ENCODE results near the gene PSTPIP2.

Gene PSTPIP2

DNA sequence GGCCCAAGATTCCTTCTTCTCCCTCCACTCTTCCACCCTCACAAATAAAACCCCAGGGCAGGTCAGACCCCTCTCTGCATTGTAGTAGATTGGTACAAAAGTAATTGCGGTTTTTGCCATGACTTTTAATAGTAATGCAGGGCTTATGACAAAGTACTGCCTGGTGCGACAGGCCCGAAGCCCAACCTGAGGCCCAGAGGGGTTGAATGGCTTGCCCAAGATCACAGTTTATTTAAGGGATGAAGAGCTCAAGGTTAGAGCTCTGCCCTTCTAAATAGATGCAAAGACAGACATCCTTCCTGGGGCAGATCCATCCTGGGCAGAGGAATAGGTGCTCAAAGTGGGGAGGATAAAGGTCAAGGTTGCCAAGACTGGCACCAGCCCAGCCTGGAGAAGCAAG lies 899 bp upstream of the PSTPIP2 start:
- no peak overlapping the region for H3K4me3 ChIP-seq (replicated peaks; ENCODE audit: low read depth, low read length)

GRCh38 chr18:46072376-46072867 lies 362 bp upstream of the PSTPIP2 start:
- DNase-seq (ENCODE audit: extremely low read depth, insufficient read length) = no peak
- Histone ChIP-seq H3K36me3 (ENCODE audit: control insufficient read depth, insufficient read depth, low read length) (no peaks in the 10 kb centered on the region; the same call in 1 of the 2 replicates), H3K4me3 (replicated peaks; ENCODE audit: low read depth, low read length) (peak overlapping the region; percentile 66), H3K27me3 (replicated peaks; ENCODE audit: control insufficient read depth, insufficient read depth, low read length) (no peaks in the 10 kb centered on the region)
- TF ChIP-seq, protein P1, sequence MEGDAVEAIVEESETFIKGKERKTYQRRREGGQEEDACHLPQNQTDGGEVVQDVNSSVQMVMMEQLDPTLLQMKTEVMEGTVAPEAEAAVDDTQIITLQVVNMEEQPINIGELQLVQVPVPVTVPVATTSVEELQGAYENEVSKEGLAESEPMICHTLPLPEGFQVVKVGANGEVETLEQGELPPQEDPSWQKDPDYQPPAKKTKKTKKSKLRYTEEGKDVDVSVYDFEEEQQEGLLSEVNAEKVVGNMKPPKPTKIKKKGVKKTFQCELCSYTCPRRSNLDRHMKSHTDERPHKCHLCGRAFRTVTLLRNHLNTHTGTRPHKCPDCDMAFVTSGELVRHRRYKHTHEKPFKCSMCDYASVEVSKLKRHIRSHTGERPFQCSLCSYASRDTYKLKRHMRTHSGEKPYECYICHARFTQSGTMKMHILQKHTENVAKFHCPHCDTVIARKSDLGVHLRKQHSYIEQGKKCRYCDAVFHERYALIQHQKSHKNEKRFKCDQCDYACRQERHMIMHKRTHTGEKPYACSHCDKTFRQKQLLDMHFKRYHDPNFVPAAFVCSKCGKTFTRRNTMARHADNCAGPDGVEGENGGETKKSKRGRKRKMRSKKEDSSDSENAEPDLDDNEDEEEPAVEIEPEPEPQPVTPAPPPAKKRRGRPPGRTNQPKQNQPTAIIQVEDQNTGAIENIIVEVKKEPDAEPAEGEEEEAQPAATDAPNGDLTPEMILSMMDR (IDR thresholded peaks at IDR 0.05; ENCODE audit: insufficient read depth, low read length, poor library complexity, severe bottlenecking) = no peak

More for the DNA sequence above, 899 bp upstream of the PSTPIP2 start:
- Histone ChIP-seq H3K27me3 (replicated peaks; ENCODE audit: control insufficient read depth, insufficient read depth, low read length) (no peaks in the 10 kb centered on the region), H3K36me3 (ENCODE audit: control insufficient read depth, insufficient read depth, low read length) (no peaks in the 10 kb centered on the region; the same call in 1 of the 2 replicates)
- no peak for DNase-seq (ENCODE audit: extremely low read depth, insufficient read length)
- TF ChIP-seq, protein P1 (IDR thresholded peaks at IDR 0.05; ENCODE audit: insufficient read depth, low read length, poor library complexity, severe bottlenecking) = no peak

DNA sequence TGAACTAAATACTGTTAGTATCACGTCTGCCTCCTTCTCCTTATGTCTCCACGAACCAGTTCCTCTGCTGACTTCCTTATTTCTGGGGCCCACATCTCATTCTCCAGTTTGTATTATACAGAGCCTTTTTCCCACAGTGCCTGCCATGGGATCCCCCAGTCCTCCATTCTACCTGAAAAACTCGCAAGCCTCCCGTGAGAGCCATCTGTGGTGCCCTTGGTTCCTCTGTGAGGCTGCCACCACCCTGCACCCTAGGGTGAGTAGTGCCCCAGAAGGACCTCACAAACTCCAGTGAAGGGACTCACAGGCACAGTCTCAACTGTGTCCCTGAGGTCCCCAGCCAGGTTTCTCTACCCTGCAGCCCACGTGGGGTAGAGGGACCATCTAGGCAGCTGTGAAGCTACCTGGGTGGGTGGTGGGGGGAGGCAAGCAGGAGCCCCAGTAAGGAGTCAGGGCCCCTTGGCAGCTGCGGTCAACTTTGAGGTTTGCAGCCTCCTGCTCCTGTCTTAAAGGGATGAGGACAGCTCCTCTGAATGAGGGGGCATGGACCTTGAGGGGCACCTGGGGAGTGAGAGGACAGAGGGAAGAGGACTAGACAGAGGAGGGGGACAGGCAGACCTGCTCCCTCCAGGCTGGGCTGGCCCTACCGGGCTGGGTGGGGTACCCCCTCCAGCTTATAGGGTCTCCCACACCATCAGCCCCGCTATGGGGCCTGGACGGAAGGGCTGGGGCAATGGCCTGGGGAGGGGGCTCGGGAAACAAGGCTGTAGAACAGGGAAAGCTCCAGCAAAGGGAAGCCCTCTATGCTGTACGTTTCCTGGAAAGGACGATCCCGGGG lies 1.0 kb downstream of the PSTPIP2 start:
- no peaks in the 10 kb centered on the region; the same call in 1 of the 2 replicates for H3K36me3 ChIP-seq (ENCODE audit: control insufficient read depth, insufficient read depth, low read length)
- peak; percentile 46 for DNase-seq (ENCODE audit: extremely low read depth, insufficient read length)
- TF ChIP-seq, protein P1 (IDR thresholded peaks at IDR 0.05; ENCODE audit: insufficient read depth, low read length, poor library complexity, severe bottlenecking) = no peak
- peak overlapping the region; percentile 66 for H3K4me3 ChIP-seq (replicated peaks; ENCODE audit: low read depth, low read length)
- H3K27me3 ChIP-seq (replicated peaks; ENCODE audit: control insufficient read depth, insufficient read depth, low read length) = no peaks in the 10 kb centered on the region

- no peaks in the 10 kb centered on the region for H3K27me3 ChIP-seq (replicated peaks; ENCODE audit: control insufficient read depth, insufficient read depth, low read length)
These were observed 1.8 kb downstream of the PSTPIP2 start for GRCh38 chr18:46070232-46070631.

DNA sequence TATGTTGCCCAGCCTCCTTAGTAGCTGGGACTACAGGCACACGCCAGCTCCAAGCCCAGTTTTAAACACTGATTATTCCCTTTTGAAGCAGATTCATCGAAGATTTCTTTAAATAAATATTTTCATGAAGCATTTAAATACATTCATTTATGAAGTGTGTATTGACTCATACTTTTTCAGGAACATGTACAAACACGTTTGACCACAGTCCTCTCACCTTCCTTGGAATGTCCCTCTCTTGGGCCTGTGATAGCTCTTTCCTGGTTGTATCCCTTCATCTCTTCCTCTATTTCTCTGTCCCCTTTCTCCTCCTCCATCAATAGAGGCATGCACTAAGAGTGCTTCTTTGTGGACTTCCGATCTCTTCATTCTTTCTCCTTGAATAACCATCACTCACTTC lies 2.5 kb downstream of the PSTPIP2 start:
- Histone ChIP-seq H3K36me3 (ENCODE audit: control insufficient read depth, insufficient read depth, low read length) (no peaks in the 10 kb centered on the region; the same call in 1 of the 2 replicates), H3K27me3 (replicated peaks; ENCODE audit: control insufficient read depth, insufficient read depth, low read length) (no peaks in the 10 kb centered on the region), H3K4me3 (replicated peaks; ENCODE audit: low read depth, low read length) (no peak overlapping the region)
- no peak for DNase-seq (ENCODE audit: extremely low read depth, insufficient read length)
- TF ChIP-seq, protein P1 (IDR thresholded peaks at IDR 0.05; ENCODE audit: insufficient read depth, low read length, poor library complexity, severe bottlenecking) = no peak

More at GRCh38 chr18:46070232-46070631, 1.8 kb downstream of the PSTPIP2 start:
- no peak for DNase-seq (ENCODE audit: extremely low read depth, insufficient read length)
- peak overlapping the region; percentile 66 for H3K4me3 ChIP-seq (replicated peaks; ENCODE audit: low read depth, low read length)
- H3K36me3 ChIP-seq (ENCODE audit: control insufficient read depth, insufficient read depth, low read length) = no peaks in the 10 kb centered on the region; the same call in 1 of the 2 replicates
- TF ChIP-seq, protein P1 (IDR thresholded peaks at IDR 0.05; ENCODE audit: insufficient read depth, low read length, poor library complexity, severe bottlenecking) = no peak

Data from GM06990 (cell line).